ENCODE measurements around the gene WFDC6. TPM values are rescaled to one million over a fixed set of nuclear protein-coding genes. Genes with fewer than 3 reads are reported as not detected.
"Not testable (repeated sequence)": the region's sequence is repeated elsewhere in the genome, so short reads cannot be mapped to it uniquely, and the experiment has no call there.

WFDC6 gene
- total RNA-seq (not detected), polyA plus RNA-seq (not detected)
- long read RNA-seq, donor 1 = 0 reads
- long read RNA-seq, donor 2 = 0 reads

DNA sequence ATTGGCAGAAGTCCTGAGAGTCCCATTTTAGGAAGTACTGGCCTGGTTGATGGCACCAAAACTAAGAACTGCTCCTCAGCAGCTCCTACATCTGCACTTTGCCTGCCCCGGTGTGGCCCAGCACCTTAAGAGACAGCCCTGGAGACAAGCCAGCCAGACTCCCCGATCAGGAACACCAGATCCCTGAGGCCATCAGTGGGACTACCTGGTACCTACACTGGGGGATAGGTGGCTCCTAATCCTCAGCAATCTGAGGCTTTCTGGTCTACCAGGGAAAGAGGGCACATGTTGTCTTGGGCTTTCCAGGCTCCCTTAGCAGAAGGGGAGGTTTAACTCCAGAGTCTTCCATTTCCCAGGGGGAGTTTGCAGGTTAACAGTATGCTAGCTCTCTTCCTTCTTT is at the start of gene WFDC6:
Gene WFDC6 (minus strand): TSS at position 101 of the 400 bp plus-strand sequence. CDS start 75 bp downstream, at position 26.
- Histone ChIP-seq H3K36me3 (ENCODE audit: insufficient read depth in 1 of 2, low read depth in 1 of 2) (no peaks in the 10 kb centered on the region), H3K9me3 (no peaks in the 10 kb centered on the region), H3K27ac (no peak within 1 kb of the TSS), H3K4me3 (no peak within 1 kb of the TSS), H3K4me1 (no peaks in the 10 kb centered on the region), H3K27me3 (ENCODE audit: insufficient read depth in 3 of 3, low read length in 2 of 3) (peaks cover 1 to 18% (median 2%) of the 10 kb centered on the region in 3 donors)
- DNase-seq = no peak
- intact Hi-C loops (cut with DNase I) = no loop called here
- TF ChIP-seq, protein P1, sequence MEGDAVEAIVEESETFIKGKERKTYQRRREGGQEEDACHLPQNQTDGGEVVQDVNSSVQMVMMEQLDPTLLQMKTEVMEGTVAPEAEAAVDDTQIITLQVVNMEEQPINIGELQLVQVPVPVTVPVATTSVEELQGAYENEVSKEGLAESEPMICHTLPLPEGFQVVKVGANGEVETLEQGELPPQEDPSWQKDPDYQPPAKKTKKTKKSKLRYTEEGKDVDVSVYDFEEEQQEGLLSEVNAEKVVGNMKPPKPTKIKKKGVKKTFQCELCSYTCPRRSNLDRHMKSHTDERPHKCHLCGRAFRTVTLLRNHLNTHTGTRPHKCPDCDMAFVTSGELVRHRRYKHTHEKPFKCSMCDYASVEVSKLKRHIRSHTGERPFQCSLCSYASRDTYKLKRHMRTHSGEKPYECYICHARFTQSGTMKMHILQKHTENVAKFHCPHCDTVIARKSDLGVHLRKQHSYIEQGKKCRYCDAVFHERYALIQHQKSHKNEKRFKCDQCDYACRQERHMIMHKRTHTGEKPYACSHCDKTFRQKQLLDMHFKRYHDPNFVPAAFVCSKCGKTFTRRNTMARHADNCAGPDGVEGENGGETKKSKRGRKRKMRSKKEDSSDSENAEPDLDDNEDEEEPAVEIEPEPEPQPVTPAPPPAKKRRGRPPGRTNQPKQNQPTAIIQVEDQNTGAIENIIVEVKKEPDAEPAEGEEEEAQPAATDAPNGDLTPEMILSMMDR (IDR thresholded peaks at IDR 0.05) = no peak
- 79 to 86% (median 84%) methylated on average over 2 of the region's 2 CpGs for WGBS, 3 donors
- no peak for ATAC-seq

GRCh38 chr20:45588800-45589199 is 49.5 kb upstream of the WFDC6 start:
- TF ChIP-seq, protein P1 (IDR thresholded peaks at IDR 0.05) = no peak
- no peaks in the 10 kb centered on the region for H3K4me1 ChIP-seq
- no peak for DNase-seq
- no peaks in the 10 kb centered on the region for H3K9me3 ChIP-seq
- 67 to 74% (median 71%) methylated on average over 2 of the region's 2 CpGs for WGBS, 3 donors
- H3K4me3 ChIP-seq = no peak overlapping the region
- H3K27ac ChIP-seq = no peak overlapping the region
- intact Hi-C loops (cut with DNase I) = no loop called here
- no peak for ATAC-seq
- no peaks in the 10 kb centered on the region for H3K27me3 ChIP-seq (ENCODE audit: insufficient read depth in 3 of 3, low read length in 2 of 3)
- no peaks in the 10 kb centered on the region for H3K36me3 ChIP-seq (ENCODE audit: insufficient read depth in 1 of 2, low read depth in 1 of 2)

GRCh38 chr20:45585986-45586385 is 46.7 kb upstream of the WFDC6 start:
- H3K27ac ChIP-seq; H3K9me3 ChIP-seq; H3K27me3 ChIP-seq (ENCODE audit: insufficient read depth in 3 of 3, low read length in 2 of 3); ATAC-seq; H3K4me1 ChIP-seq; H3K36me3 ChIP-seq (ENCODE audit: insufficient read depth in 1 of 2, low read depth in 1 of 2); H3K4me3 ChIP-seq; intact Hi-C loops (cut with DNase I); DNase-seq: not testable (repeated sequence)
- WGBS, 3 donors = 78 to 85% (median 82%) methylated on average over 5 of the region's 5 CpGs

DNA sequence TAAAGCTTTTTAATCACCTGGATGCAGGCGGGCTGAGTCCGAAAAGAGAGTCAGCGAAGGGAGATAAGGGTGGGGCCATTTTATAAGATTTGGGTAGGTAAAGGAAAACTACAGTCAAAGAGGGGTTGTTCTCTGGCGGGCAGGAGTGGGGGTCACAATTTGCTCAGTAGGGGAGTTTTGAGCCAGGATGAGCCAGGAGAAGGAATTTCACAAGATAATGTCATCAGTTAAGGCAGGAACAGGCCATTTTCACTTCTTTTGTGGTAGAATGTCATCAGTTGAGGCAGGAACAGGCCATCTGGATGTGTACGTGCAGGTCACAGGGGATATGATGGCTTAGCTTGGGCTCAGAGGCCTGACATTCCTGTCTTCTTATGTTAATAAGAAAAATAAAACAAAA is 45.0 kb upstream of the WFDC6 start:
- H3K36me3 ChIP-seq (ENCODE audit: insufficient read depth in 1 of 2, low read depth in 1 of 2); H3K4me1 ChIP-seq; H3K4me3 ChIP-seq; DNase-seq; H3K27me3 ChIP-seq (ENCODE audit: insufficient read depth in 3 of 3, low read length in 2 of 3); intact Hi-C loops (cut with DNase I); H3K9me3 ChIP-seq; H3K27ac ChIP-seq; ATAC-seq: not testable (repeated sequence)
- 72 to 82% (median 73%) methylated on average over 5 of the region's 5 CpGs for WGBS, 3 donors

GRCh38 chr20:45583502-45583901 is 44.2 kb upstream of the WFDC6 start:
- no peak overlapping the region for H3K27ac ChIP-seq
- TF ChIP-seq, protein P1 (IDR thresholded peaks at IDR 0.05) = no peak
- H3K27me3 ChIP-seq (ENCODE audit: insufficient read depth in 3 of 3, low read length in 2 of 3) = no peaks in the 10 kb centered on the region
- H3K9me3 ChIP-seq = no peaks in the 10 kb centered on the region
- WGBS, 3 donors = 34 to 51% (median 38%) methylated on average over 3 of the region's 3 CpGs
- intact Hi-C loops (cut with DNase I) = no loop called here
- H3K4me1 ChIP-seq = no peaks in the 10 kb centered on the region
- no peak overlapping the region for H3K4me3 ChIP-seq
- H3K36me3 ChIP-seq (ENCODE audit: insufficient read depth in 1 of 2, low read depth in 1 of 2) = no peaks in the 10 kb centered on the region
- DNase-seq (no peak), ATAC-seq (no peak)

DNA sequence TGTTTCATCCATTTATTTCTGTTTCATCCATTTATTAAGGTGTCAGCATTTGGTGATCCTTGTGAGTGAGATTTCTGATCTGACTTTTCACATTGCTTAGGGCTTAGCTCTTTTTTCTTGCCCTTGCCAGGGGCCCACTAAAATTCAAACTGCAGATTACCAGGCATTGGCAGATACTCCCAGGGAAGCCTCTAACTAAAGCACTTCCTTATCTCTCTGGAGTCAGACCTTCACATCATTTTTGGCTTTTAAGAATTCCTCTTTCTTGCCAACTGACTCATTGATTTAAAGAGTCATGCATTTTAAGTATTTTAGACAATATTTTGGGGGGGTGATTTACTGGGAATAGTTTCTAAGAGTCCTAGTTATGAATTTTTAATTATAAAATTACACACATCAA is 42.4 kb upstream of the WFDC6 start:
- H3K27me3 ChIP-seq (ENCODE audit: insufficient read depth in 3 of 3, low read length in 2 of 3) = no peaks in the 10 kb centered on the region
- H3K36me3 ChIP-seq (ENCODE audit: insufficient read depth in 1 of 2, low read depth in 1 of 2) = no peaks in the 10 kb centered on the region
- H3K27ac ChIP-seq = no peak overlapping the region
- DNase-seq (no peak), ATAC-seq (no peak)
- no peak overlapping the region for H3K4me3 ChIP-seq
- H3K9me3 ChIP-seq = no peaks in the 10 kb centered on the region
- TF ChIP-seq, protein P1 (IDR thresholded peaks at IDR 0.05) = no peak
- H3K4me1 ChIP-seq = no peaks in the 10 kb centered on the region
- intact Hi-C loops (cut with DNase I) = no loop called here

Measured in psoas muscle (tissue), 8 donors.